GOT3 (cell line): ENCODE results near the gene CHP1.
"Not testable (repeated sequence)": the region's sequence is repeated elsewhere in the genome, so short reads cannot be mapped to it uniquely, and the experiment has no call there.

Source experiments
- DNase-seq: peaks from one replicate; lab custom pipeline; 2025; ENCODE audit warnings: mixed read lengths; lab: John Stamatoyannopoulos, UW

Gene CHP1

DNA sequence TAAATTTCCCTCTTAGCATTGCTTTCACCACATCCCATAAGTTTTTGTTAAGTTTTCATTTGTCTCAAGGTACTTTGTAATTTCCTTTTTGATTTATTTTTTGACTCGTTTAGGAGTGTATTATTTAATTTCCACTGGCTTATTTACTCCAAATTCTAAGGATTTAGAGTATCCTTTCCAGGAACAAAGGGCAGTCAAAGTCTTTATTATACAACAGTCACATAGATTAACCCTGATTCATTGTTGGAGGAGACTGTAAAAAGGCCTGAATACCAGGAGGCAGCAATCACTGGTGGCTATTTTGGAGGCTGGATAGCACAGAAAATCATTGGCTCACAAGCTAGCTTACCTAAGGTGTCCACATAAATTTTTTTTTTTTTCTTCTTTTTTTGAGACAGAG is 61.5 kb downstream of the CHP1 start:
- no peak for DNase-seq

DNA sequence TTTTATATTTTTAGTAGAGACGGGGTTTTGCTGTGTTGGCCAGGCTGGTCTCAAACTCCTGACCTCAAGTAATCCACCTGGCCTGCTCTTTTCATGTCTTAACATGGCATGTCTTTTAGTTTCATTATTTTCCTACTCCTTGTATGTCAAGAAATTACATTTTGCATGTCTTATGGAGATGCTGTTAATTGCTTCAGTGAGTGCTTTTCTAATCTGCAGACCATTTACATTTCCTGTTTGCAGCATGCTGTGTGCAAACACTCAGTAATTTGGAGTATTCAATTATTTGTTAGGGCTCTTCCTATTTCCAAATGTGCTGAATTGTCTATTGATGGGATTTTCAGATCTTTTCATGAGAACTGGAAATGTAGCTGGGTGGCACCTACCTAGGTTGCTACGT is 70.1 kb downstream of the CHP1 start:
- DNase-seq: not testable (repeated sequence)

DNA sequence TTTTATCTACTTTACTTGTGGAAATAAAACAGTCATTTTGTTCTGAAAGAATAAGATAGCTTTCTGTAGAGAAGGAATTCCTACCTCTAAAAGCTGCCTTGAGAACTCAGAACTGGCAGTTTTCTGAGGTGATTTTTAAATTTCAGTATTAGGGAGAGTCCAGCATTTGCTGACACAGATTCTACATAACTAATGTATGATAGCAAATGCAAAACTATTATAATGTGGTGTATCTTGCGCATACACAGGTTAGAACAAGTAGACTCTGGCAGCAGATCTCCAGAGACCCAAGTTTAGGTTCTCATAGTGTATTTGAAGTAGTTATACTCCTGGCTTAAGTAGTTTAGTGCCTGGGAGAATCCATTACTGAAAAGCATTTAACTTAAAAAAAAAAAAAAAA is 70.5 kb downstream of the CHP1 start:
- DNase-seq: no peak

DNA sequence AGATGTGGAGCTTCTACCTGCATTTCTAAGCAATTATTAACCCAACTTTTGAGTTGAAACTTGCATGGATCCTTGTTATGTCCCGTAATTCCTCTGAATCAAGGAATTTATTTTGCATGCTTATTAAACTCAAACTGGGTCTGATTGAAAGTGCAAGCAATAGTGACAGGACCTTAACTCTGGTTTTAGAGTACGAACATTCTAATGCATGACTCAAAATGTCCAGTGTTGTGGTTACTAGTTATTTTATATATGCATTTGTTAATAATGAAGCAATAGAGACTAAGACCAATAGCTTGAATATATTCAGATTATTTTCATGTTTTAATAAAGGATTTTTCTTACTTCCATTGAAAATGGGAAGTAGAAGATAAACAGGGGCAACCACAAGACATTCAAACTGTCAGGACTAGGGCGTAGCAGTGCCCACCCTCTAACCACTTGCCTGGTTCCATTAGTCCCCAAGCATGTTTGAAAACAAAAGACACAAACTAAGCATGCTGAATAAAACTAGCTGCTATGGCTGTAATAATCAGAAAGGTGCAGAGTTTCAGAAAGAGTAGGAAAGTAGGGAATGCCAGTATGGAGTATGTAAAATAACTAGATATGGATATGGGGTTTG is 73.2 kb downstream of the CHP1 start:
- no peak for DNase-seq

DNA sequence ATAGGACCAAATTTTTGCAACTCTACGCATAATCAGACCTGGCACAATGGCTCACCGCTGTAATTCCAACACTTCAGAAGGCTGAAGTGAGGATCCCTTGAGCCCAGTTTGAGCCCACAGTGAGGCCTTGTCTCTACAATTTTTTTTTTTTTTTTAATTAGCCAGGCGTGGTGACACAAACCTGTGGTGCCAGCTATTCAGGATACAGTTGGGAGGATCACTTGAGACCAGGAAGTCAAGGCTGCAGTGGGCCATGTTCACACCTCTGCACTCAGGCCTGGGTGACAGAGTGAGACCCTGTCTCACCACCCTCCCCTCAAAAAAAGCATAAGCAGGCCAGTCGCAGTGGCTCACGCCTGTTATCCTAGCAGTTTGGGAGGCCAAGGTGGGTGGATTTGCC is 76.6 kb downstream of the CHP1 start:
- DNase-seq: no peak

DNA sequence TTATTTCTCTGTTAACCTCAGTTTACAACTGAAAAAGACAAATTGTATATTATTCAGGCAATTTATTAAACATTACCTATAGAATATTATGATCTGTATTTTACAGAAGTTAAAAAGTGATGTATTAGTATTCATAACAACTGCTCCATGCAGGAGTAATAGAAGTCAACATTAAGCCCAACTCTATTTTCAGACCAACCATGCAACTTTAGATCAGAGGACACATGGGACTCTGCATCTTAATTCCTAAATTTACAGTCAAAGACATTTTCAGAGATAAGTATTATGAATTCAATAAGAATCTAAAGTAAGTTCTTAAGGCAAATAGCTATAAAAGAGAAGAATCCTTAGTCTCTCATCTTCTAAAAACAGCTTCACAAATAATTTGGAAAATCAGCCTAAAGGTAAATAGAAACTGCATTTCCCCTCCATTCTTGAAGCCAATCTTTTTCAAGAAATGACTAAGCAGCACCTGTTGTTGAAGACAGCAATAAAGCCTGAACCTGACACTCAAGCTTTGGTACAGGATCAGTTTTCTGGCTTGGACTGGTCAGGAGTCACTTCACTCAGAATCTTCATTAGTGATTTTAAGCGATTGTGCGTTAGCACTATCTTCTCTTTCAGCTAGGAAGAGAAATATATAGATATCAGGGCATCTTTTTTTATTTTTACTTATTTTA is 78.3 kb downstream of the CHP1 start:
- DNase-seq: no peak

DNA sequence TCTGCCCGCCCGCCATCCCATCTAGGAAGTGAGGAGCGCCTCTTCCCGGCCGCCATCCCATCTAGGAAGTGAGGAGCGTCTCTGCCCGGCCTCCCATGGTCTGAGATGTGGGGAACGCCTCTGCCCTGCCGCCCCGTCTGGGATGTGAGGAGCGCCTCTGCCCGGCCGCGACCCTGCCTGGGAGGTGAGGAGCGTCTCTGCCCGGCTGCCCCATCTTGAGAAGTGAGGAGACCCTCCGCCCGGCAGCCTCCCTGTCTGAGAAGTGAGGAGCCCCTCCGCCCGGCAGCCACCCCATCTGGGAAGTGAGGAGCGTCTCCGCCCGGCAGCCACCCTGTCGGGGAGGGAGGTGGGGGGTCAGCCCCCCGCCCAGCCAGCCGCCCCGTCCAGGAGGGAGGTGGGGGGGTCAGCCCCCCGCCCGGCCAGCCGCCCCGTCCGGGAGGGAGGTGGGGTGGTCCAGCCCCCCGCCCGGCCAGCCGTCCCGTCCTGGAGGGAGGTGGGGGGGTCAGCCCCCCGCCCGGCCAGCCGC is 89.8 kb downstream of the CHP1 start:
- DNase-seq: not testable (repeated sequence)

DNA sequence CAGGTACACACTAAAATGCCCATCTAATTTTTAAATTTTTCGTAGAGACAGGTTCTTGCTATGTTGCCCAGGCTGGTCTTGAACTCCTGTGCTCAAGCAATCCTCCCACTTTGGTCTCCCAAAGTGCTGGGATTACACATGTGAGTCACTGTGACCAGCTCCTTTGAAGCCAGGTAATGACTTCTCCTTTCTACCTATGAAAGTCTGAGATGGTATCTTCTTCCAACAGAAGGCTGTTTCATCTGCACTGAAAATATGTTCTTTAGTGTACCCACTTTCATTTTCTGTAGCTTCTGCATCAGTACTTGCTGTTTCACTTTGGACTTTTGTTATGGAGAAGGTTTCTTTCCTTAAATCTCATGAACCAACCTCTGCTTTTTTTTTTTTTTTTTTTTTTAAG is 92.5 kb downstream of the CHP1 start:
- no peak for DNase-seq

DNA sequence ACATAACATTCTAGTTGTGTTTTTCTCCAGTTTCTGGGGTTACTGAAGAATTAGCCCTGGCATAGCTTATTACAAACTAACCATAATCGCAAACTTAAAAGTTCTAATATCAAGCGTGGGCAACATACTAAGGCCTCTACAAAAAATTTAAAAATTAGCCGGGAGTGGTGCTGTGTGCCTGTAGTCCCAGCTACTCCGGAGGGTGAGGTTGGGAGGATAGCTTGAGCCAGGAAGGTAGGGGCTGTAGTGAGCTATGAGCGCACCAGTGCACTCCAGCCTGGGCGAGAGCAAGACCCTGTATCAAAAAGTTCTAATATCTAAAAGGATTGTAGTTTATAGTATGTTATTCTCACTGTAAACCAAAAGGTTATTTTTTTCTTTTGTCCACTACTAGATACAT is 100.2 kb downstream of the CHP1 start:
- no peak for DNase-seq
